ENCODE results near the gene RERE. TPM values are rescaled to one million over a fixed set of nuclear protein-coding genes. Genes with fewer than 3 reads are reported as not detected.

Gene RERE
- total and polyA plus RNA-seq, 2 experiments from 2014 or later: 39.8 to 62.8 TPM

DNA sequence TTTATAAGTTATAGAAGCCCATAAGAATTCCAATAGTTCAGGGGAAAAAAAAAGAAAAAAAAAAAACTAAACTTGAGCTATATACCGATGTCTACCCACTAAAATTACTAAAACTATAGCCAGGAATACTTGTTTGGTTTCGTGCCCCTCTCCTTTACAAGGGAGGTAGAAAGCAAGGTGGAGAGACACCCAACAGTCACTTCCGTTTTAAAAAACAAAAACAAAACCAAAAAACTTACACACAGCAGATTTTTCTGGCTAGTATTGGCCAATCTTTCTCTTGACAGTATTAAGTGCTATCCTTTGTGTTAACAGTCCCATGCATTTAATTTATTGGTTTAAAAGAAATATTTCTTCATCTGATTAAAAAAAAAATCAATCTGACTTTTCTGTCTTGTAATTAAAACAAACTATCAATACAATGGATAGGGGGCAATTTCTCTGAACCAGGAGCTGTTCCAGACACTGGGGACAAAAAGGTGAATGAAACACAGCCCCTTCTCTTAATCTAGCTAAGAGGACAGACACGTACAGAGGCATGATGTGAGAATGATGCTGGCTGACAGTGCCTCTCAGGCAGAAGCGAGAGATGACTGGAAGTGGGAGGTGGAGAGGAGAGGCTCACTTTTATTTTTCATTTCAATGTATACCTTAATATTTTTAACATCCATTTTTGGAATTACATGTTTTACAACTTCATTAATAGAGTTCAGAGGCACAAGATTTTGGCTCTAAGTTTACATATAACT lies 214.8 kb downstream of the RERE start:
- no peak overlapping the region for H3K27ac ChIP-seq
- WGBS (ENCODE audit: low lambda C conversion rate, missing lambda C conversion rate): 74% methylated on average over 5 of the region's 5 CpGs
- H4K20me1 ChIP-seq (ENCODE audit: insufficient read depth, poor library complexity, severe bottlenecking): peaks cover 11% of the 10 kb centered on the region
- no peaks in the 10 kb centered on the region for H3K9me3 ChIP-seq (ENCODE audit: low read depth)
- no peak overlapping the region for H3K4me3 ChIP-seq
- H3K9me2 ChIP-seq (replicated peaks; ENCODE audit: insufficient read depth): no peaks in the 10 kb centered on the region
- no peak overlapping the region for H2AFZ ChIP-seq
- H3K4me1 ChIP-seq (ENCODE audit: insufficient read depth): peaks cover 14% of the 10 kb centered on the region
- no peak overlapping the region for H3K4me2 ChIP-seq
- no peaks in the 10 kb centered on the region for H3K27me3 ChIP-seq
- DNase-seq (ENCODE audit: low spot score): no peak
- H3K79me2 ChIP-seq: peaks cover 60% of the 10 kb centered on the region
- TF ChIP-seq, protein P1, sequence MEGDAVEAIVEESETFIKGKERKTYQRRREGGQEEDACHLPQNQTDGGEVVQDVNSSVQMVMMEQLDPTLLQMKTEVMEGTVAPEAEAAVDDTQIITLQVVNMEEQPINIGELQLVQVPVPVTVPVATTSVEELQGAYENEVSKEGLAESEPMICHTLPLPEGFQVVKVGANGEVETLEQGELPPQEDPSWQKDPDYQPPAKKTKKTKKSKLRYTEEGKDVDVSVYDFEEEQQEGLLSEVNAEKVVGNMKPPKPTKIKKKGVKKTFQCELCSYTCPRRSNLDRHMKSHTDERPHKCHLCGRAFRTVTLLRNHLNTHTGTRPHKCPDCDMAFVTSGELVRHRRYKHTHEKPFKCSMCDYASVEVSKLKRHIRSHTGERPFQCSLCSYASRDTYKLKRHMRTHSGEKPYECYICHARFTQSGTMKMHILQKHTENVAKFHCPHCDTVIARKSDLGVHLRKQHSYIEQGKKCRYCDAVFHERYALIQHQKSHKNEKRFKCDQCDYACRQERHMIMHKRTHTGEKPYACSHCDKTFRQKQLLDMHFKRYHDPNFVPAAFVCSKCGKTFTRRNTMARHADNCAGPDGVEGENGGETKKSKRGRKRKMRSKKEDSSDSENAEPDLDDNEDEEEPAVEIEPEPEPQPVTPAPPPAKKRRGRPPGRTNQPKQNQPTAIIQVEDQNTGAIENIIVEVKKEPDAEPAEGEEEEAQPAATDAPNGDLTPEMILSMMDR (IDR thresholded peaks at IDR 0.05; ENCODE audit: poor library complexity): no peak
- TF ChIP-seq EZH2 (IDR thresholded peaks at IDR 0.05; ENCODE audit: borderline replicate concordance) (no peak), EZH2phosphoT487 (IDR thresholded peaks at IDR 0.05; ENCODE audit: low read depth, severe bottlenecking, unreplicated experiment) (no peak)
- H3K36me3 ChIP-seq (replicated peaks; ENCODE audit: insufficient read depth, low read depth): no peaks in the 10 kb centered on the region

DNA sequence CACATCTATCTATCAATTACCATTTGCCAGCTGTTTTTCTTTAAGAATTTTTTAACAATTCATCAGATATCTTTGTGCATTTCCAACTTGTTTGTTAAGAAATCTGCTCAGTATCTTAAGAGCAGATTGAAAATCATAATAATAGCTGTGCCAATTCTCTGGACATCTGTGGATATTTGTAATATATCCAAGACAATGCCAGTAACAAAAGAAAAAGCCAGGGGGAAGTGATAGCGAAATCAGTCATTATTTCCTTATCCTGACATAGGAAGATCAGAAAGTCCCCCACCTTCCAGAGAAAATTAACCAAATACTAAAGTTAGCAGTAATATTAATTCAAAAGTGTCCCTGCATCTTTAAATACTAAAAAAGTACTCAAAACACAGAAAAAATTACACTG lies 217.1 kb downstream of the RERE start:
- WGBS (ENCODE audit: low lambda C conversion rate, missing lambda C conversion rate): 100% methylated on average over 1 of the region's 1 CpG
- Histone ChIP-seq H3K4me2 (no peak overlapping the region), H2AFZ (no peak overlapping the region), H3K79me2 (peaks cover 71% of the 10 kb centered on the region), H3K27me3 (no peaks in the 10 kb centered on the region), H4K20me1 (ENCODE audit: insufficient read depth, poor library complexity, severe bottlenecking) (peaks cover 16% of the 10 kb centered on the region), H3K9me3 (ENCODE audit: low read depth) (no peaks in the 10 kb centered on the region), H3K4me1 (ENCODE audit: insufficient read depth) (peaks cover 15% of the 10 kb centered on the region), H3K36me3 (replicated peaks; ENCODE audit: insufficient read depth, low read depth) (no peaks in the 10 kb centered on the region), H3K9me2 (replicated peaks; ENCODE audit: insufficient read depth) (no peaks in the 10 kb centered on the region), H3K27ac (no peak overlapping the region), H3K4me3 (no peak overlapping the region)
- TF ChIP-seq, protein P1 (IDR thresholded peaks at IDR 0.05; ENCODE audit: poor library complexity): no peak
- DNase-seq (ENCODE audit: low spot score): no peak

DNA sequence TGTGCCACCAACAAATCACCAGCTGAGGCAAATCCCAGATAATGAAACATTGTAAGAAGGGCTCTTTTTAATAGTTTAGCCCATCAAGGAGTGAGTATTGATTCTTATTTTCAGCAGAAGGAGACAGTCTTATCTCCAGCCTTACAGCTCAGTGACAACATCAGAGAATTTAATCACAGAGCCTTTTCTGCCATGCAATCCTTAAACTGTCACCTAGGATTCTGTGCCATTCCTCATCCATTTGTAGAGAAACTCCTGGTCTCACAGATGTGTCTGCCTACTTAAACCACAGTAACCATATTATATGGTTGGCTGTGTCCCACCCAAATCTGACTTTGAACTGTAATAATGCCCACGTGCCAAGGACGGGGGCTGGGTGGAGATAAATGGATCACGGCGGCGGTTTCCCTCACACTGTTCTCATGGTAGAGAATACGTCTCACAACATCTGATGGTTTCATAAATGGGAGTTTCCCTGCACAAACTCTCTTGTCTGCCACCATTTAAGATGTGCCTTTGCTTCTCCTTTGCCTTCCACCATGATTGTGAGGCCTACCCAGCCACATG lies 217.7 kb downstream of the RERE start:
- TF ChIP-seq EZH2phosphoT487 (IDR thresholded peaks at IDR 0.05; ENCODE audit: low read depth, severe bottlenecking, unreplicated experiment) (no peak), EZH2 (IDR thresholded peaks at IDR 0.05; ENCODE audit: borderline replicate concordance) (no peak)
- TF ChIP-seq, protein P1 (IDR thresholded peaks at IDR 0.05; ENCODE audit: poor library complexity): no peak
- H3K79me2 ChIP-seq: peaks cover 74% of the 10 kb centered on the region
- WGBS (ENCODE audit: low lambda C conversion rate, missing lambda C conversion rate): 91% methylated on average over 6 of the region's 6 CpGs
- no peaks in the 10 kb centered on the region for H3K9me3 ChIP-seq (ENCODE audit: low read depth)
- H3K4me2 ChIP-seq: no peak overlapping the region
- no peaks in the 10 kb centered on the region for H3K9me2 ChIP-seq (replicated peaks; ENCODE audit: insufficient read depth)
- H4K20me1 ChIP-seq (ENCODE audit: insufficient read depth, poor library complexity, severe bottlenecking): peaks cover 16% of the 10 kb centered on the region
- H3K27ac ChIP-seq: no peak overlapping the region
- no peak for DNase-seq (ENCODE audit: low spot score)
- H3K4me3 ChIP-seq: no peak overlapping the region
- H2AFZ ChIP-seq: no peak overlapping the region
- no peaks in the 10 kb centered on the region for H3K27me3 ChIP-seq
- no peaks in the 10 kb centered on the region for H3K36me3 ChIP-seq (replicated peaks; ENCODE audit: insufficient read depth, low read depth)
- H3K4me1 ChIP-seq (ENCODE audit: insufficient read depth): peaks cover 15% of the 10 kb centered on the region

All from hepatocyte (in vitro differentiated cells).